HEK293 (cell line): ENCODE data around the gene OPCML.

Experiments
- CTCF ChIA-PET: fragments of 350-600 bp; formaldehyde crosslinking; extraction: SDS; loops from one replicate; lab custom pipeline; 2021; ENCODE audit warnings: antibody characterized with exemption; lab: Yijun Ruan, JAX
- POLR2A ChIA-PET: fragments of 300-600 bp; formaldehyde crosslinking; extraction: SDS; loops from one replicate; lab custom pipeline; 2020; ENCODE audit warnings: antibody characterized with exemption, inconsistent platforms; lab: Yijun Ruan, JAX
- H3K27ac ChIP-seq: fragments of 200-500 bp; sonication (Bioruptor generic); 2 replicates; pipeline ENCODE4 v1.5.1; 2014; ENCODE audit warnings: low read depth, low read length, control low read depth, inconsistent platforms; ENCODE audit errors: extremely low read depth
- H3K36me3 ChIP-seq, 2 experiments: fragments of 200-500 bp in 1 of 2; sonication (Bioruptor generic) in 1 of 2; 1 replicate in 1 of 2; 2 replicates in 1 of 2; pipeline ENCODE4 v1.5.1; 2014 to 2017; ENCODE audit warnings: inconsistent platforms in 2 of 2, low read length in 2 of 2; ENCODE audit not compliant: control insufficient read depth in 2 of 2, insufficient read depth in 1 of 2
- H3K4me1 ChIP-seq: fragments of 200-500 bp; sonication (Bioruptor generic); 2 replicates; pipeline ENCODE4 v1.5.1; 2014; ENCODE audit warnings: mild to moderate bottlenecking, low read length, inconsistent platforms; ENCODE audit not compliant: control insufficient read depth, insufficient read depth
- H3K4me3 ChIP-seq: 2 replicates; pipeline ENCODE4 v1.5.1; 2011; ENCODE audit warnings: low read depth, mild to moderate bottlenecking, control low read depth, low read length, moderate library complexity
- H3K9me3 ChIP-seq: fragments of 200-500 bp; sonication (Bioruptor generic); 2 replicates; pipeline ENCODE4 v1.5.1; 2014; ENCODE audit warnings: low read depth, low read length, inconsistent platforms; ENCODE audit not compliant: control insufficient read depth, insufficient read depth
- AEBP2 ChIP-seq: fragments of 450-650 bp; formaldehyde crosslinking; IDR thresholded peaks from 2 replicates; pipeline ENCODE4 v1.5.1; 2016; ENCODE audit warnings: missing biosample characterization, missing genetic modification characterization, borderline replicate concordance
- BCL11A ChIP-seq: fragments of 450-650 bp; formaldehyde crosslinking; IDR thresholded peaks from 2 replicates; pipeline ENCODE4 v1.5.1; 2016; ENCODE audit warnings: low read depth, missing biosample characterization, missing genetic modification characterization
- CTCF ChIP-seq: fragments of 450-650 bp; formaldehyde crosslinking; IDR thresholded peaks from 2 replicates; pipeline ENCODE4 v1.5.1; 2016; ENCODE audit warnings: missing biosample characterization, missing genetic modification characterization
- HOXD13 ChIP-seq: sonication (generic); formaldehyde crosslinking; IDR thresholded peaks from 2 replicates; pipeline ENCODE4 v1.8.0; 2022; ENCODE audit warnings: missing genetic modification reagents, borderline replicate concordance
- MYNN ChIP-seq: fragments of 450-650 bp; formaldehyde crosslinking; IDR thresholded peaks from 2 replicates; pipeline ENCODE4 v1.5.1; 2016; ENCODE audit warnings: missing biosample characterization, missing genetic modification characterization, borderline replicate concordance
- TCF7L2 ChIP-seq: IDR thresholded peaks from 2 replicates; pipeline ENCODE4 v1.6.1; 2011; ENCODE audit warnings: low read depth, mild to moderate bottlenecking, inconsistent platforms, low read length, moderate library complexity, borderline replicate concordance
- TRIM28 ChIP-seq: IDR thresholded peaks from 2 replicates; pipeline ENCODE4 v1.6.1; 2011; ENCODE audit warnings: low read length, control low read depth, borderline replicate concordance
- ZBTB17 ChIP-seq: fragments of 450-650 bp; formaldehyde crosslinking; IDR thresholded peaks from 2 replicates; pipeline ENCODE4 v1.5.1; 2016; ENCODE audit warnings: missing biosample characterization, missing genetic modification characterization
- ZBTB26 ChIP-seq: fragments of 450-650 bp; formaldehyde crosslinking; optimal IDR thresholded peaks from 2 replicates; pipeline ENCODE3; 2016; ENCODE audit warnings: missing biosample characterization, mild to moderate bottlenecking, missing genetic modification characterization
- ZIC2 ChIP-seq: fragments of 450-650 bp; formaldehyde crosslinking; IDR thresholded peaks from 2 replicates; pipeline ENCODE4 v1.5.1; 2016; ENCODE audit warnings: missing biosample characterization, missing genetic modification characterization
- ZNF10 ChIP-seq: fragments of 450-650 bp; formaldehyde crosslinking; IDR thresholded peaks from 2 replicates; pipeline ENCODE4 v1.5.1; 2017; ENCODE audit warnings: missing biosample characterization, missing genetic modification characterization
- ZNF169 ChIP-seq: fragments of 450-650 bp; formaldehyde crosslinking; IDR thresholded peaks from 2 replicates; pipeline ENCODE4 v1.5.1; 2016; ENCODE audit warnings: missing biosample characterization, missing genetic modification characterization
- ZNF354C ChIP-seq: fragments of 450-650 bp; formaldehyde crosslinking; IDR thresholded peaks from 2 replicates; pipeline ENCODE4 v1.5.1; 2016; ENCODE audit warnings: missing biosample characterization, missing genetic modification characterization, low read depth, borderline replicate concordance
- ZNF449 ChIP-seq: fragments of 450-650 bp; formaldehyde crosslinking; IDR thresholded peaks from 2 replicates; pipeline ENCODE4 v1.5.1; 2017; ENCODE audit warnings: missing biosample characterization, mild to moderate bottlenecking, missing genetic modification characterization, moderate library complexity
- ZNF518A ChIP-seq: fragments of 450-650 bp; formaldehyde crosslinking; conservative IDR thresholded peaks from 2 replicates; pipeline ENCODE4 v1.5.1; 2016; ENCODE audit warnings: low read depth, missing biosample characterization, missing genetic modification characterization
- ZNF529 ChIP-seq: fragments of 450-650 bp; formaldehyde crosslinking; IDR thresholded peaks from 2 replicates; pipeline ENCODE4 v1.5.1; 2017; ENCODE audit warnings: missing genetic modification characterization, missing biosample characterization; ENCODE audit not compliant: insufficient replicate concordance
- ZNF558 ChIP-seq: fragments of 450-650 bp; formaldehyde crosslinking; IDR thresholded peaks from 2 replicates; pipeline ENCODE4 v1.5.1; 2016; ENCODE audit warnings: missing biosample characterization, missing genetic modification characterization
- ZNF585B ChIP-seq: fragments of 450-650 bp; formaldehyde crosslinking; IDR thresholded peaks from 2 replicates; pipeline ENCODE4 v1.5.1; 2016; ENCODE audit warnings: missing biosample characterization, missing genetic modification characterization
- ZNF600 ChIP-seq: fragments of 450-650 bp; formaldehyde crosslinking; IDR thresholded peaks from 2 replicates; pipeline ENCODE4 v1.5.1; 2016; ENCODE audit warnings: missing biosample characterization, missing genetic modification characterization
- ZSCAN23 ChIP-seq: fragments of 450-650 bp; formaldehyde crosslinking; IDR thresholded peaks from 2 replicates; pipeline ENCODE4 v1.5.1; 2016; ENCODE audit warnings: missing biosample characterization, missing genetic modification characterization

Gene OPCML

GRCh38 chr11:133530501-133530835 is 1.8 kb downstream of the OPCML start:
- Histone ChIP-seq H3K4me3 (no peak overlapping the region), H3K27ac (no peak overlapping the region), H3K36me3 (no peaks in the 10 kb centered on the region), H3K4me1 (no peaks in the 10 kb centered on the region), H3K9me3 (no peaks in the 10 kb centered on the region)
- CTCF ChIA-PET = interaction anchor here (0.6 to 0.7 kb wide), 4 partner anchors 74 to 1378 kb away, joined by 3 to 4 read pairs (median 3); no protein-coding TSS in a partner anchor
- TF ChIP-seq ZSCAN23 (tag by site-specific recombination) (no peak), ZBTB26 (tag by site-specific recombination) (no peak), ZNF529 (tag by site-specific recombination) (no peak), ZNF600 (tag by site-specific recombination) (no peak), ZIC2 (tag by site-specific recombination) (no peak), ZNF585B (tag by site-specific recombination) (no peak), CTCF (no peak), ZBTB17 (tag by site-specific recombination) (no peak), BCL11A (no peak)
- POLR2A ChIA-PET = no interaction called here

- POLR2A ChIA-PET = interaction anchor here (0.9 kb wide), 1 partner anchor 10 kb away, joined by 3 read pairs; no protein-coding TSS in a partner anchor
- H3K4me3 ChIP-seq = no peak overlapping the region
- CTCF ChIA-PET = interaction anchor here (0.6 kb wide), 1 partner anchor 73 kb away, joined by 3 read pairs; no protein-coding TSS in a partner anchor
- no peaks in the 10 kb centered on the region for H3K9me3 ChIP-seq
- no peak overlapping the region for H3K27ac ChIP-seq
- no peaks in the 10 kb centered on the region for H3K4me1 ChIP-seq
- no peaks in the 10 kb centered on the region for H3K36me3 ChIP-seq
- TF ChIP-seq MYNN (tag by site-specific recombination) = no peak
- TF ChIP-seq ZNF449 (tag by site-specific recombination) = no peak
- no peak for TF ChIP-seq ZNF354C (tag by site-specific recombination)
- TF ChIP-seq ZNF169 (tag by site-specific recombination) = no peak
- TF ChIP-seq AEBP2 (tag by site-specific recombination) = no peak
- no peak for TF ChIP-seq ZNF518A (tag by site-specific recombination)
- TF ChIP-seq ZNF529 (tag by site-specific recombination) = no peak
- no peak for TF ChIP-seq TRIM28
- no peak for TF ChIP-seq ZNF10 (tag by site-specific recombination)
- no peak for TF ChIP-seq TCF7L2
- no peak for TF ChIP-seq HOXD13 (CRISPR knock-in tag)
- no peak for TF ChIP-seq ZNF558 (tag by site-specific recombination)
These were observed 2.3 kb downstream of the OPCML start for GRCh38 chr11:133529807-133530500.
